Fibroblast of lung (primary cell): ENCODE results near the gene PCDHGC3. TPM values are rescaled to one million over a fixed set of nuclear protein-coding genes. Genes with fewer than 3 reads are reported as not detected.
A peak's percentile ranks its signal among the peaks of the same experiment; 100 is the strongest.

Source experiments
- DNase-seq, 2 donors: peaks; one replicate each; pipeline versions ENCODE4 v3.0.0 to v3.0.0-alpha.2; 2010; ENCODE audit warnings: low read depth in 2 of 2
- H2AFZ ChIP-seq: 2 replicates; pipeline ENCODE4 v1.5.1; 2012; ENCODE audit warnings: low read length, control low read depth, inconsistent platforms
- H3K27ac ChIP-seq: 2 replicates; pipeline ENCODE4 v1.5.1; 2011; ENCODE audit warnings: low read length, control low read depth; ENCODE audit not compliant: insufficient read depth
- H3K27me3 ChIP-seq: 2 replicates; pipeline ENCODE4 v1.5.1; 2011; ENCODE audit warnings: mild to moderate bottlenecking, low read length; ENCODE audit not compliant: control insufficient read depth, insufficient read depth
- H3K36me3 ChIP-seq: 2 replicates; pipeline ENCODE4 v1.5.1; 2011; ENCODE audit warnings: low read length; ENCODE audit not compliant: control insufficient read depth, insufficient read depth
- H3K4me1 ChIP-seq: 2 replicates; pipeline ENCODE4 v1.5.1; 2011; ENCODE audit warnings: low read length; ENCODE audit not compliant: control insufficient read depth, insufficient read depth; ENCODE audit errors: extremely low read depth
- H3K4me2 ChIP-seq: 2 replicates; pipeline ENCODE4 v1.5.1; 2011; ENCODE audit warnings: low read length, control low read depth; ENCODE audit not compliant: insufficient read depth; ENCODE audit errors: extremely low read depth
- H3K4me3 ChIP-seq, 4 experiments: fragments of 200-600 bp in 1 of 4; sonication (generic) in 1 of 4; replicated peaks in 1 of 4; 2 replicates each; pipeline ENCODE4 v1.5.1; 2011 to 2016; ENCODE audit warnings: low read length in 4 of 4, low read depth in 3 of 4, mild to moderate bottlenecking in 3 of 4, control low read depth in 2 of 4, inconsistent platforms in 1 of 4, mixed read lengths in 1 of 4; ENCODE audit not compliant: insufficient read depth in 1 of 4; ENCODE audit errors: control extremely low read depth in 1 of 4
- H3K79me2 ChIP-seq: 2 replicates; pipeline ENCODE4 v1.5.1; 2012; ENCODE audit warnings: mild to moderate bottlenecking, low read length, inconsistent platforms; ENCODE audit not compliant: control insufficient read depth, insufficient read depth
- H3K9ac ChIP-seq: 2 replicates; pipeline ENCODE4 v1.5.1; 2011; ENCODE audit warnings: mild to moderate bottlenecking, low read length, control low read depth; ENCODE audit not compliant: insufficient read depth
- H3K9me3 ChIP-seq: 2 replicates; pipeline ENCODE4 v1.5.1; 2012; ENCODE audit warnings: low read depth, low read length; ENCODE audit not compliant: control insufficient read depth, insufficient read depth
- H4K20me1 ChIP-seq: 2 replicates; pipeline ENCODE4 v1.5.1; 2011; ENCODE audit warnings: low read length; ENCODE audit not compliant: control insufficient read depth, insufficient read depth; ENCODE audit errors: extremely low read depth
- EZH2 ChIP-seq: IDR thresholded peaks from 2 replicates; pipeline ENCODE4 v1.5.1; 2012; ENCODE audit warnings: low read length, control low read depth, mild to moderate bottlenecking; ENCODE audit errors: missing control alignments
- polyA plus RNA-seq, 2 donors: library from polyadenylated mRNA; depleted of rRNA in 1 of 2; stranded (reverse) in 1 of 2; unstranded in 1 of 2; fragments of >200 nt; gene quantifications; 2 replicates each; pipeline ENCODE4 v1.2.1, GENCODE V29; 2011 to 2012; ENCODE audit warnings: missing spikeins in 1 of 2
- total RNA-seq: library from RNA; depleted of rRNA; stranded (reverse); fragments of >200 nt; gene quantifications from 2 replicates; pipeline ENCODE4 v1.2.1, GENCODE V29; 2014
- TF ChIP-seq, protein P1 (sequence below), 2 donors: IDR thresholded peaks in 1 of 2; conservative IDR thresholded peaks in 1 of 2; 1 replicate in 1 of 2; 2 replicates in 1 of 2; pipeline ENCODE4 v1.5.1; 2011 to 2012; ENCODE audit warnings: low read length in 2 of 2, control low read depth in 1 of 2, inconsistent platforms in 1 of 2, low read depth in 1 of 2, mild to moderate bottlenecking in 1 of 2

Gene PCDHGC3
- total and polyA plus RNA-seq, 2 donors (not counting 1 experiment from before 2014, with no cell fraction given): 59.0 to 109 TPM

DNA sequence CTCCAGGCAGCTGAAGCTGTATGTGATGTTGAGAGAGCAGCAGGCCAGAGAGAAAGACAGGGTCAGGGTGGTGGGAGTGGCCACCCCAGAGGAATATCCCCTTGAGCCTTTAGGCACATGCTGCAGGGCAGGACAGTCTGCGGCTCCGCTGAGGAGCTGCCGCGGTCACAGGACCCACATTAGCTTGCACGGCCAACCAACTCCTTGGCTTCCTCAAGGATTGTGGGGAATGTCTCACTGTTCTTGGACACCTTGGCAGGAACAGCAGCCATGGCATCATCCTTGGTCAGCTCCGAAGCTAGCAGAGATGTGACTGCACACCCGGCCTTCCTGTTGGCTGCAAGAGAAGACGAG lies 40.9 kb downstream of the PCDHGC3 start:
- H3K9ac ChIP-seq: no peak overlapping the region
- TF ChIP-seq, protein P1, sequence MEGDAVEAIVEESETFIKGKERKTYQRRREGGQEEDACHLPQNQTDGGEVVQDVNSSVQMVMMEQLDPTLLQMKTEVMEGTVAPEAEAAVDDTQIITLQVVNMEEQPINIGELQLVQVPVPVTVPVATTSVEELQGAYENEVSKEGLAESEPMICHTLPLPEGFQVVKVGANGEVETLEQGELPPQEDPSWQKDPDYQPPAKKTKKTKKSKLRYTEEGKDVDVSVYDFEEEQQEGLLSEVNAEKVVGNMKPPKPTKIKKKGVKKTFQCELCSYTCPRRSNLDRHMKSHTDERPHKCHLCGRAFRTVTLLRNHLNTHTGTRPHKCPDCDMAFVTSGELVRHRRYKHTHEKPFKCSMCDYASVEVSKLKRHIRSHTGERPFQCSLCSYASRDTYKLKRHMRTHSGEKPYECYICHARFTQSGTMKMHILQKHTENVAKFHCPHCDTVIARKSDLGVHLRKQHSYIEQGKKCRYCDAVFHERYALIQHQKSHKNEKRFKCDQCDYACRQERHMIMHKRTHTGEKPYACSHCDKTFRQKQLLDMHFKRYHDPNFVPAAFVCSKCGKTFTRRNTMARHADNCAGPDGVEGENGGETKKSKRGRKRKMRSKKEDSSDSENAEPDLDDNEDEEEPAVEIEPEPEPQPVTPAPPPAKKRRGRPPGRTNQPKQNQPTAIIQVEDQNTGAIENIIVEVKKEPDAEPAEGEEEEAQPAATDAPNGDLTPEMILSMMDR (conservative IDR thresholded peaks at IDR 0.05 in 1 of 2, IDR thresholded peaks at IDR 0.05 in 1 of 2; ENCODE audit: low read depth in 1 of 2, low read length in 2 of 2): no peak
- TF ChIP-seq EZH2: no peak
- no peaks in the 10 kb centered on the region for H3K79me2 ChIP-seq
- no peaks in the 10 kb centered on the region for H4K20me1 ChIP-seq
- H3K27ac ChIP-seq: peak overlapping the region; percentile 70
- H3K9me3 ChIP-seq: no peaks in the 10 kb centered on the region
- H3K27me3 ChIP-seq: no peaks in the 10 kb centered on the region
- no peak overlapping the region for H3K4me2 ChIP-seq
- peaks cover 7% of the 10 kb centered on the region for H3K36me3 ChIP-seq
- no peak overlapping the region for H2AFZ ChIP-seq
- H3K4me3 ChIP-seq: no peak overlapping the region
- DNase-seq: no peak
- peaks cover 71% of the 10 kb centered on the region for H3K4me1 ChIP-seq

DNA sequence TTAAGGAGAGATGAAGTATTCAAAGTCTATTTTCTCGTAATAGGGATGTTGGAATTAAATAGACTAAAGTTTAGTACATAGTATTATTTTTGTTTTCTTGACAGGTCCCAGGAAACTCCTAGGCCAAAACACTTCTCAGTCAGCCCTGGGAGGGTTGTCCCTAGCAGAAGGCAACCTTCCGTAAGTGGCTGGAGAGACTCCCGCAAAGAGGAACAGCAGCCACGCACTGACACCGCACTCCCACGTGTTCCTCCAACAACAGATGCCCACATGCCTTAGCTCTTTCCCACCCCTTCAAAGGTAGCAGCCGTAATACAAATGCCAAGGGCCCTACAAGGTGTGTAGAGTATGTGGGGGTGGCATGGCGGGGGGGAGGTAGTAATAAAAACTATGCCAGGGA lies 41.5 kb downstream of the PCDHGC3 start:
- no peak overlapping the region for H2AFZ ChIP-seq
- no peak overlapping the region for H3K9ac ChIP-seq
- H3K79me2 ChIP-seq: no peaks in the 10 kb centered on the region
- no peak for TF ChIP-seq EZH2
- TF ChIP-seq, protein P1 (conservative IDR thresholded peaks at IDR 0.05 in 1 of 2, IDR thresholded peaks at IDR 0.05 in 1 of 2; ENCODE audit: low read depth in 1 of 2, low read length in 2 of 2): no peak
- H3K4me2 ChIP-seq: no peak overlapping the region
- H3K27me3 ChIP-seq: no peaks in the 10 kb centered on the region
- no peak overlapping the region for H3K4me3 ChIP-seq
- H3K36me3 ChIP-seq: peaks cover 2% of the 10 kb centered on the region
- H3K9me3 ChIP-seq: no peaks in the 10 kb centered on the region
- H4K20me1 ChIP-seq: no peaks in the 10 kb centered on the region
- H3K27ac ChIP-seq: peak overlapping the region; percentile 70
- peaks cover 73% of the 10 kb centered on the region for H3K4me1 ChIP-seq
- DNase-seq: no peak

- TF ChIP-seq, protein P1 (conservative IDR thresholded peaks at IDR 0.05 in 1 of 2, IDR thresholded peaks at IDR 0.05 in 1 of 2; ENCODE audit: low read depth in 1 of 2, low read length in 2 of 2): no peak
- TF ChIP-seq EZH2: no peak
- Histone ChIP-seq H3K27me3 (no peaks in the 10 kb centered on the region), H3K79me2 (no peaks in the 10 kb centered on the region), H3K4me2 (no peak overlapping the region), H3K9ac (no peak overlapping the region), H3K27ac (peak overlapping the region; percentile 70), H3K9me3 (no peaks in the 10 kb centered on the region), H2AFZ (no peak overlapping the region), H3K4me1 (peaks cover 75% of the 10 kb centered on the region), H3K36me3 (no peaks in the 10 kb centered on the region), H4K20me1 (no peaks in the 10 kb centered on the region), H3K4me3 (no peak overlapping the region)
- DNase-seq: peak in 1 of 2 donors; percentile 95
Observed at GRCh38 chr5:141517880-141518617, 42.3 kb downstream of the PCDHGC3 start.
